DND-41 (cell line): Measurements from ENCODE around the gene HDAC4.

Source experiments
- CTCF ChIP-seq: IDR thresholded peaks from 2 replicates; pipeline ENCODE4 v1.5.1; 2012; ENCODE audit warnings: borderline replicate concordance, low read length, moderate library complexity, mild to moderate bottlenecking; ENCODE audit not compliant: poor library complexity, severe bottlenecking; ENCODE audit errors: extremely low read depth
- EZH2 ChIP-seq: IDR thresholded peaks from 3 replicates; pipeline ENCODE4 v1.6.1; 2012; ENCODE audit warnings: borderline replicate concordance, low read depth, mild to moderate bottlenecking, moderate library complexity, low read length, inconsistent platforms; ENCODE audit not compliant: severe bottlenecking

GRCh38 chr2:239247401-239248245 is 153.2 kb downstream of the HDAC4 start:
- TF ChIP-seq CTCF: no peak
- TF ChIP-seq EZH2: no peak
